WTC11 (cell line): Measurements from ENCODE around the gene NFKBIE. TPM values are rescaled to one million over a fixed set of nuclear protein-coding genes. Genes with fewer than 3 reads are reported as not detected.

ENCODE experiments used
- ATAC-seq: fragments of 200-7000 bp; cut with Tn5 transposase; 2 replicates; pipeline ENCODE4 v1.10.0; 2021; ENCODE audit warnings: mild to moderate bottlenecking, moderate library complexity
- CTCF ChIA-PET: fragments of 300-600 bp; sonication (Branson Sonifier 250); formaldehyde crosslinking; loops from one replicate; lab custom pipeline; 2021; ENCODE audit warnings: antibody characterized with exemption; lab: Charles Lee
- POLR2A ChIA-PET: fragments of 350-600 bp; sonication (Branson Sonifier 250); formaldehyde crosslinking; loops from one replicate; lab custom pipeline; 2021; ENCODE audit warnings: antibody characterized with exemption; lab: Charles Lee
- DNase-seq: peaks from one replicate; pipeline ENCODE4 v3.0.0; 2021; ENCODE audit warnings: low spot score
- H3K27ac Mint-ChIP-seq: 2 replicates; pipeline ENCODE4 v1.8.0; 2021; ENCODE audit warnings: mixed read lengths
- H3K27me3 Mint-ChIP-seq: 2 replicates; pipeline ENCODE4 v1.8.0; 2021; ENCODE audit warnings: low read depth, mild to moderate bottlenecking, moderate library complexity, mixed read lengths
- H3K36me3 Mint-ChIP-seq: 2 replicates; pipeline ENCODE4 v1.8.0; 2021; ENCODE audit warnings: mixed read lengths
- H3K4me1 Mint-ChIP-seq: 2 replicates; pipeline ENCODE4 v1.8.0; 2022; ENCODE audit warnings: mixed read lengths
- H3K4me3 Mint-ChIP-seq: 2 replicates; pipeline ENCODE4 v1.8.0; 2021; ENCODE audit warnings: mild to moderate bottlenecking, moderate library complexity, mixed read lengths
- H3K9me3 Mint-ChIP-seq: 2 replicates; pipeline ENCODE4 v1.8.0; 2021; ENCODE audit warnings: mixed read lengths
- ATF1 ChIP-seq: sonication (generic); formaldehyde crosslinking; IDR thresholded peaks from 2 replicates; pipeline ENCODE4 v1.8.1; 2023; ENCODE audit warnings: mild to moderate bottlenecking, moderate library complexity, missing genetic modification reagents
- CBFB ChIP-seq: sonication (generic); formaldehyde crosslinking; IDR thresholded peaks from 2 replicates; pipeline ENCODE4 v1.8.1; 2022; ENCODE audit warnings: mild to moderate bottlenecking, low read depth, missing genetic modification reagents
- ESRRA ChIP-seq: sonication (generic); formaldehyde crosslinking; IDR thresholded peaks from 2 replicates; pipeline ENCODE4 v1.8.1; 2022; ENCODE audit warnings: mild to moderate bottlenecking, missing genetic modification reagents, borderline replicate concordance
- ETV6 ChIP-seq: sonication (generic); formaldehyde crosslinking; IDR thresholded peaks from 2 replicates; pipeline ENCODE4 v1.8.1; 2022; ENCODE audit warnings: mild to moderate bottlenecking, missing genetic modification reagents
- RELA ChIP-seq: sonication (generic); formaldehyde crosslinking; IDR thresholded peaks from 2 replicates; pipeline ENCODE4 v1.8.1; 2022; ENCODE audit warnings: missing genetic modification reagents, mild to moderate bottlenecking, borderline replicate concordance
- SMAD3 ChIP-seq: sonication (generic); formaldehyde crosslinking; IDR thresholded peaks from 2 replicates; pipeline ENCODE4 v1.8.0; 2022; ENCODE audit warnings: missing genetic modification reagents, mild to moderate bottlenecking, borderline replicate concordance
- TEAD1 ChIP-seq: sonication (generic); formaldehyde crosslinking; IDR thresholded peaks from 2 replicates; pipeline ENCODE4 v1.8.0; 2022; ENCODE audit warnings: mild to moderate bottlenecking, missing genetic modification reagents
- TP53 ChIP-seq: sonication (generic); formaldehyde crosslinking; IDR thresholded peaks from 2 replicates; pipeline ENCODE4 v1.8.1; 2023; ENCODE audit warnings: mild to moderate bottlenecking, missing genetic modification reagents
- total RNA-seq: library from RNA; stranded (reverse); gene quantifications from 3 replicates; pipeline ENCODE4 v1.2.3, GENCODE V29; 2021
- TF ChIP-seq, protein P1 (sequence below): sonication (generic); formaldehyde crosslinking; IDR thresholded peaks from 2 replicates; pipeline ENCODE4 v1.8.0; 2023; ENCODE audit warnings: missing genetic modification reagents
- TF ChIP-seq, protein P2 (sequence below): sonication (generic); formaldehyde crosslinking; IDR thresholded peaks from 2 replicates; pipeline ENCODE4 v1.8.0; 2022; ENCODE audit warnings: mild to moderate bottlenecking, missing genetic modification reagents
- TF ChIP-seq, protein P3 (sequence below): sonication (generic); formaldehyde crosslinking; IDR thresholded peaks from 2 replicates; pipeline ENCODE4 v1.8.0; 2023; ENCODE audit warnings: missing genetic modification reagents, mild to moderate bottlenecking, borderline replicate concordance
- TF ChIP-seq, protein P4 (sequence below): fragments of 250-450 bp; sonication (Bioruptor Pico); IDR thresholded peaks from 2 replicates; pipeline ENCODE4 v2.1.2; 2022; ENCODE audit warnings: mild to moderate bottlenecking, moderate library complexity
- TF ChIP-seq, protein P5 (sequence below): sonication (generic); formaldehyde crosslinking; conservative IDR thresholded peaks from 2 replicates; pipeline ENCODE4 v1.8.1; 2023; ENCODE audit warnings: mild to moderate bottlenecking, low read depth, missing genetic modification reagents, moderate library complexity
- TF ChIP-seq, protein P6 (sequence below): sonication (generic); formaldehyde crosslinking; IDR thresholded peaks from 2 replicates; pipeline ENCODE4 v1.8.1; 2023; ENCODE audit warnings: mild to moderate bottlenecking, missing genetic modification reagents, moderate library complexity
- TF ChIP-seq, protein P7 (sequence below): fragments of 250-450 bp; sonication (Bioruptor Pico); IDR thresholded peaks from 2 replicates; pipeline ENCODE4 v1.8.0; 2021; ENCODE audit warnings: mild to moderate bottlenecking
- TF ChIP-seq, protein P8 (sequence below): sonication (generic); formaldehyde crosslinking; IDR thresholded peaks from 2 replicates; pipeline ENCODE4 v1.8.1; 2022; ENCODE audit warnings: missing genetic modification reagents, borderline replicate concordance

The NFKBIE gene
- total RNA-seq, 1 experiment from 2014 or later = 10.3 TPM

DNA sequence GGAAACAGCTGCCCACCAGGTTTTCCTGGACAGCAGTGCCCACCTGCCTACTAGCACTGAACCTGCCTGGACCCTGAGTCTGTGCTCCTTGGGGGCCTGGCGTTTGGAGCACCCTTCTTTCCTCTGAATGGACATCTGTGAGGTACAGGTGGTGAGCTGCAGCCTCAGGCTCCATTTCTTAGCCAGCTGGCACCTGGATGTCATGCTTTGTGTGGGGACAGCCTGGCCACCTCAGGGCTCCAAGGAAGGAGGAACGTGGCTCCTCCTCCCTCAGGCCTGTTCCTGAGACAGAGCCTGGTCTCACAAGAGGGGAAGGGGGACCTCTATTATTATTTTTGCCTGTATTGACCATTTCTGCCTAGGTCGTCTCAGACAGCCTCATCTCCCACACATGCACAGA is 13.0 kb upstream of the NFKBIE start:
- ChIA-PET CTCF (interaction anchor here (0.6 to 3.8 kb wide), 4 partner anchors 10 to 216 kb away, joined by 3 to 20 read pairs (median 6); partner anchors contain the start of gene AARS2), POLR2A (interaction anchor here (0.8 to 1.4 kb wide), 2 partner anchors 20 to 22 kb away, joined by 3 to 5 read pairs; no protein-coding TSS in a partner anchor)
- H3K27me3 Mint-ChIP-seq = peaks cover 40% of the 10 kb centered on the region
- peaks cover 5% of the 10 kb centered on the region for H3K4me1 Mint-ChIP-seq
- H3K4me3 Mint-ChIP-seq = no peak overlapping the region
- TF ChIP-seq, protein P1, sequence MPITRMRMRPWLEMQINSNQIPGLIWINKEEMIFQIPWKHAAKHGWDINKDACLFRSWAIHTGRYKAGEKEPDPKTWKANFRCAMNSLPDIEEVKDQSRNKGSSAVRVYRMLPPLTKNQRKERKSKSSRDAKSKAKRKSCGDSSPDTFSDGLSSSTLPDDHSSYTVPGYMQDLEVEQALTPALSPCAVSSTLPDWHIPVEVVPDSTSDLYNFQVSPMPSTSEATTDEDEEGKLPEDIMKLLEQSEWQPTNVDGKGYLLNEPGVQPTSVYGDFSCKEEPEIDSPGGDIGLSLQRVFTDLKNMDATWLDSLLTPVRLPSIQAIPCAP (CRISPR knock-in tag) = no peak
- no peak for TF ChIP-seq ETV6 (CRISPR knock-in tag)
- TF ChIP-seq ESRRA = no peak
- TF ChIP-seq TEAD1 = no peak
- TF ChIP-seq, protein P2, sequence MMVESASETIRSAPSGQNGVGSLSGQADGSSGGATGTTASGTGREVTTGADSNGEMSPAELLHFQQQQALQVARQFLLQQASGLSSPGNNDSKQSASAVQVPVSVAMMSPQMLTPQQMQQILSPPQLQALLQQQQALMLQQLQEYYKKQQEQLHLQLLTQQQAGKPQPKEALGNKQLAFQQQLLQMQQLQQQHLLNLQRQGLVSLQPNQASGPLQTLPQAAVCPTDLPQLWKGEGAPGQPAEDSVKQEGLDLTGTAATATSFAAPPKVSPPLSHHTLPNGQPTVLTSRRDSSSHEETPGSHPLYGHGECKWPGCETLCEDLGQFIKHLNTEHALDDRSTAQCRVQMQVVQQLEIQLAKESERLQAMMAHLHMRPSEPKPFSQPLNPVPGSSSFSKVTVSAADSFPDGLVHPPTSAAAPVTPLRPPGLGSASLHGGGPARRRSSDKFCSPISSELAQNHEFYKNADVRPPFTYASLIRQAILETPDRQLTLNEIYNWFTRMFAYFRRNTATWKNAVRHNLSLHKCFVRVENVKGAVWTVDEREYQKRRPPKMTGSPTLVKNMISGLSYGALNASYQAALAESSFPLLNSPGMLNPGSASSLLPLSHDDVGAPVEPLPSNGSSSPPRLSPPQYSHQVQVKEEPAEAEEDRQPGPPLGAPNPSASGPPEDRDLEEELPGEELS (CRISPR knock-in tag) = no peak
- no peak for TF ChIP-seq ATF1 (CRISPR knock-in tag)
- no peak for TF ChIP-seq TP53
- no peak for TF ChIP-seq RELA (CRISPR knock-in tag)
- TF ChIP-seq, protein P3, sequence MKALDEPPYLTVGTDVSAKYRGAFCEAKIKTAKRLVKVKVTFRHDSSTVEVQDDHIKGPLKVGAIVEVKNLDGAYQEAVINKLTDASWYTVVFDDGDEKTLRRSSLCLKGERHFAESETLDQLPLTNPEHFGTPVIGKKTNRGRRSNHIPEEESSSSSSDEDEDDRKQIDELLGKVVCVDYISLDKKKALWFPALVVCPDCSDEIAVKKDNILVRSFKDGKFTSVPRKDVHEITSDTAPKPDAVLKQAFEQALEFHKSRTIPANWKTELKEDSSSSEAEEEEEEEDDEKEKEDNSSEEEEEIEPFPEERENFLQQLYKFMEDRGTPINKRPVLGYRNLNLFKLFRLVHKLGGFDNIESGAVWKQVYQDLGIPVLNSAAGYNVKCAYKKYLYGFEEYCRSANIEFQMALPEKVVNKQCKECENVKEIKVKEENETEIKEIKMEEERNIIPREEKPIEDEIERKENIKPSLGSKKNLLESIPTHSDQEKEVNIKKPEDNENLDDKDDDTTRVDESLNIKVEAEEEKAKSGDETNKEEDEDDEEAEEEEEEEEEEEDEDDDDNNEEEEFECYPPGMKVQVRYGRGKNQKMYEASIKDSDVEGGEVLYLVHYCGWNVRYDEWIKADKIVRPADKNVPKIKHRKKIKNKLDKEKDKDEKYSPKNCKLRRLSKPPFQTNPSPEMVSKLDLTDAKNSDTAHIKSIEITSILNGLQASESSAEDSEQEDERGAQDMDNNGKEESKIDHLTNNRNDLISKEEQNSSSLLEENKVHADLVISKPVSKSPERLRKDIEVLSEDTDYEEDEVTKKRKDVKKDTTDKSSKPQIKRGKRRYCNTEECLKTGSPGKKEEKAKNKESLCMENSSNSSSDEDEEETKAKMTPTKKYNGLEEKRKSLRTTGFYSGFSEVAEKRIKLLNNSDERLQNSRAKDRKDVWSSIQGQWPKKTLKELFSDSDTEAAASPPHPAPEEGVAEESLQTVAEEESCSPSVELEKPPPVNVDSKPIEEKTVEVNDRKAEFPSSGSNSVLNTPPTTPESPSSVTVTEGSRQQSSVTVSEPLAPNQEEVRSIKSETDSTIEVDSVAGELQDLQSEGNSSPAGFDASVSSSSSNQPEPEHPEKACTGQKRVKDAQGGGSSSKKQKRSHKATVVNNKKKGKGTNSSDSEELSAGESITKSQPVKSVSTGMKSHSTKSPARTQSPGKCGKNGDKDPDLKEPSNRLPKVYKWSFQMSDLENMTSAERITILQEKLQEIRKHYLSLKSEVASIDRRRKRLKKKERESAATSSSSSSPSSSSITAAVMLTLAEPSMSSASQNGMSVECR = no peak
- no peaks in the 10 kb centered on the region for H3K9me3 Mint-ChIP-seq
- ATAC-seq (no peak), DNase-seq (no peak)
- H3K27ac Mint-ChIP-seq = no peak overlapping the region
- no peaks in the 10 kb centered on the region for H3K36me3 Mint-ChIP-seq

DNA sequence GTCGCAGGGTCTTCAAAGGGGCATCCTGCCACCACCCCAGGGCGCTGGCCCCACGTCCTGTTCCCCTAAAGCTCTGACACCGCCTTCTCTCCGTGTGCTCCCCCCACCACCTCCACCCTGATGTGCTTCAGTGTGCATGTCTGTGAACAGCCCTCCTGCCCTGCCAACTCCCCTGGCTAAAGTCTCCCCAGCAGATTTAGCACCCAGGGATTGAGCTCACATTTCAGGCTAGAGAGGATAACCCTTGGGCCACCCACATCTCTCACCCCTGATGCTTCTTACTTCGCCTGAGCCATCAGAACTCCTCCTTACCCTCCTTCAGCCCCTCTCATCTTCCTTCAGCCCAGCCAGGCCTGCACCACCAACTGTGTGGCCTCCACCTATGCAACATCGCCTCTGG is 12.4 kb upstream of the NFKBIE start:
- Mint-ChIP-seq H3K4me1 (peaks cover 7% of the 10 kb centered on the region), H3K27me3 (peaks cover 37% of the 10 kb centered on the region), H3K9me3 (no peaks in the 10 kb centered on the region), H3K27ac (no peak overlapping the region), H3K4me3 (no peak overlapping the region), H3K36me3 (no peaks in the 10 kb centered on the region)
- no peak for ATAC-seq
- DNase-seq = no peak
- CTCF ChIA-PET = interaction anchor here (0.6 to 3.8 kb wide), 4 partner anchors 10 to 215 kb away, joined by 3 to 20 read pairs (median 6); partner anchors contain the start of gene AARS2
- POLR2A ChIA-PET = no interaction called here
- TF ChIP-seq, protein P4, sequence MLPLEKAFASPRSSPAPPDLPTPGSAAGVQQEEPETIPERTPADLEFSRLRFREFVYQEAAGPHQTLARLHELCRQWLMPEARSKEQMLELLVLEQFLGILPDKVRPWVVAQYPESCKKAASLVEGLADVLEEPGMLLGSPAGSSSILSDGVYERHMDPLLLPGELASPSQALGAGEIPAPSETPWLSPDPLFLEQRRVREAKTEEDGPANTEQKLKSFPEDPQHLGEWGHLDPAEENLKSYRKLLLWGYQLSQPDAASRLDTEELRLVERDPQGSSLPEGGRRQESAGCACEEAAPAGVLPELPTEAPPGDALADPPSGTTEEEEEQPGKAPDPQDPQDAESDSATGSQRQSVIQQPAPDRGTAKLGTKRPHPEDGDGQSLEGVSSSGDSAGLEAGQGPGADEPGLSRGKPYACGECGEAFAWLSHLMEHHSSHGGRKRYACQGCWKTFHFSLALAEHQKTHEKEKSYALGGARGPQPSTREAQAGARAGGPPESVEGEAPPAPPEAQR (CRISPR knock-in tag) = no peak
- TF ChIP-seq, protein P5, sequence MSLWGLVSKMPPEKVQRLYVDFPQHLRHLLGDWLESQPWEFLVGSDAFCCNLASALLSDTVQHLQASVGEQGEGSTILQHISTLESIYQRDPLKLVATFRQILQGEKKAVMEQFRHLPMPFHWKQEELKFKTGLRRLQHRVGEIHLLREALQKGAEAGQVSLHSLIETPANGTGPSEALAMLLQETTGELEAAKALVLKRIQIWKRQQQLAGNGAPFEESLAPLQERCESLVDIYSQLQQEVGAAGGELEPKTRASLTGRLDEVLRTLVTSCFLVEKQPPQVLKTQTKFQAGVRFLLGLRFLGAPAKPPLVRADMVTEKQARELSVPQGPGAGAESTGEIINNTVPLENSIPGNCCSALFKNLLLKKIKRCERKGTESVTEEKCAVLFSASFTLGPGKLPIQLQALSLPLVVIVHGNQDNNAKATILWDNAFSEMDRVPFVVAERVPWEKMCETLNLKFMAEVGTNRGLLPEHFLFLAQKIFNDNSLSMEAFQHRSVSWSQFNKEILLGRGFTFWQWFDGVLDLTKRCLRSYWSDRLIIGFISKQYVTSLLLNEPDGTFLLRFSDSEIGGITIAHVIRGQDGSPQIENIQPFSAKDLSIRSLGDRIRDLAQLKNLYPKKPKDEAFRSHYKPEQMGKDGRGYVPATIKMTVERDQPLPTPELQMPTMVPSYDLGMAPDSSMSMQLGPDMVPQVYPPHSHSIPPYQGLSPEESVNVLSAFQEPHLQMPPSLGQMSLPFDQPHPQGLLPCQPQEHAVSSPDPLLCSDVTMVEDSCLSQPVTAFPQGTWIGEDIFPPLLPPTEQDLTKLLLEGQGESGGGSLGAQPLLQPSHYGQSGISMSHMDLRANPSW = no peak
- TF ChIP-seq, protein P6, sequence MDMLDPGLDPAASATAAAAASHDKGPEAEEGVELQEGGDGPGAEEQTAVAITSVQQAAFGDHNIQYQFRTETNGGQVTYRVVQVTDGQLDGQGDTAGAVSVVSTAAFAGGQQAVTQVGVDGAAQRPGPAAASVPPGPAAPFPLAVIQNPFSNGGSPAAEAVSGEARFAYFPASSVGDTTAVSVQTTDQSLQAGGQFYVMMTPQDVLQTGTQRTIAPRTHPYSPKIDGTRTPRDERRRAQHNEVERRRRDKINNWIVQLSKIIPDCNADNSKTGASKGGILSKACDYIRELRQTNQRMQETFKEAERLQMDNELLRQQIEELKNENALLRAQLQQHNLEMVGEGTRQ = no peak
- TF ChIP-seq, protein P7, sequence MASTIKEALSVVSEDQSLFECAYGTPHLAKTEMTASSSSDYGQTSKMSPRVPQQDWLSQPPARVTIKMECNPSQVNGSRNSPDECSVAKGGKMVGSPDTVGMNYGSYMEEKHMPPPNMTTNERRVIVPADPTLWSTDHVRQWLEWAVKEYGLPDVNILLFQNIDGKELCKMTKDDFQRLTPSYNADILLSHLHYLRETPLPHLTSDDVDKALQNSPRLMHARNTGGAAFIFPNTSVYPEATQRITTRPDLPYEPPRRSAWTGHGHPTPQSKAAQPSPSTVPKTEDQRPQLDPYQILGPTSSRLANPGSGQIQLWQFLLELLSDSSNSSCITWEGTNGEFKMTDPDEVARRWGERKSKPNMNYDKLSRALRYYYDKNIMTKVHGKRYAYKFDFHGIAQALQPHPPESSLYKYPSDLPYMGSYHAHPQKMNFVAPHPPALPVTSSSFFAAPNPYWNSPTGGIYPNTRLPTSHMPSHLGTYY (CRISPR knock-in tag) = no peak
- TF ChIP-seq CBFB (CRISPR knock-in tag) (no peak), SMAD3 (CRISPR knock-in tag) (no peak)
- TF ChIP-seq, protein P8, sequence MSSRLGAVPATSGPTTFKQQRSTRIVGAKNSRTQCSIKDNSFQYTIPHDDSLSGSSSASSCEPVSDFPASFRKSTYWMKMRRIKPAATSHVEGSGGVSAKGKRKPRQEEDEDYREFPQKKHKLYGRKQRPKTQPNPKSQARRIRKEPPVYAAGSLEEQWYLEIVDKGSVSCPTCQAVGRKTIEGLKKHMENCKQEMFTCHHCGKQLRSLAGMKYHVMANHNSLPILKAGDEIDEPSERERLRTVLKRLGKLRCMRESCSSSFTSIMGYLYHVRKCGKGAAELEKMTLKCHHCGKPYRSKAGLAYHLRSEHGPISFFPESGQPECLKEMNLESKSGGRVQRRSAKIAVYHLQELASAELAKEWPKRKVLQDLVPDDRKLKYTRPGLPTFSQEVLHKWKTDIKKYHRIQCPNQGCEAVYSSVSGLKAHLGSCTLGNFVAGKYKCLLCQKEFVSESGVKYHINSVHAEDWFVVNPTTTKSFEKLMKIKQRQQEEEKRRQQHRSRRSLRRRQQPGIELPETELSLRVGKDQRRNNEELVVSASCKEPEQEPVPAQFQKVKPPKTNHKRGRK (CRISPR knock-in tag) = no peak
